Endothelial cell of umbilical vein (primary cell): ENCODE measurements around the gene HNRNPA1L2. TPM values are rescaled to one million over a fixed set of nuclear protein-coding genes. Genes with fewer than 3 reads are reported as not detected.

Source experiments
- BruUV-seq: library from RNA; stranded (reverse); fragments of 400-500 nt; replicated peaks from 2 replicates; lab custom pipeline; 2021; lab: Mats Ljungman, UMichigan
- CTCF ChIA-PET: fragments of 300-600, 350-600 bp; sonication (Branson Sonifier 250); formaldehyde crosslinking; loops from one replicate; lab custom pipeline; 2021; ENCODE audit warnings: antibody characterized with exemption, inconsistent platforms; lab: Charles Lee
- POLR2A ChIA-PET: fragments of 300-600, 350-600 bp; sonication (Branson Sonifier 250); formaldehyde crosslinking; loops from one replicate; lab custom pipeline; 2021; ENCODE audit warnings: antibody characterized with exemption, inconsistent platforms; lab: Charles Lee
- DNase-seq: peaks from one replicate; pipeline ENCODE4 v3.0.0-alpha.2; 2011; ENCODE audit warnings: low read depth, low spot score
- FAIRE-seq: peaks from 2 replicates; lab custom pipeline; 2011; peaks lifted over from hg19 to GRCh38; lab: Jason Lieb, UNC
- H2AFZ ChIP-seq: 2 replicates; pipeline ENCODE4 v1.6.0; 2012; ENCODE audit warnings: low read depth, low read length, control low read depth, inconsistent platforms
- H3K27ac ChIP-seq: 2 replicates; pipeline ENCODE4 v1.5.1; 2011; ENCODE audit warnings: low read depth, mild to moderate bottlenecking, control low read depth, low read length, moderate library complexity; ENCODE audit not compliant: insufficient read depth
- H3K27me3 ChIP-seq, 2 experiments: 2 replicates each; pipeline versions ENCODE4 v1.6.0 to v1.6.1; 2011; ENCODE audit warnings: low read length in 2 of 2, mixed read lengths in 1 of 2; ENCODE audit not compliant: control insufficient read depth in 2 of 2, insufficient read depth in 2 of 2
- H3K36me3 ChIP-seq, 2 experiments: 2 replicates in 1 of 2; 3 replicates in 1 of 2; pipeline ENCODE4 v1.5.1; 2011; ENCODE audit warnings: low read length in 2 of 2, mild to moderate bottlenecking in 1 of 2, moderate library complexity in 1 of 2; ENCODE audit not compliant: control insufficient read depth in 2 of 2, insufficient read depth in 2 of 2; ENCODE audit errors: extremely low read depth in 1 of 2
- H3K4me1 ChIP-seq: 3 replicates; pipeline ENCODE4 v1.5.1; 2011; ENCODE audit warnings: mild to moderate bottlenecking, low read length; ENCODE audit not compliant: control insufficient read depth, insufficient read depth; ENCODE audit errors: extremely low read depth
- H3K4me2 ChIP-seq: 2 replicates; pipeline ENCODE4 v1.6.1; 2011; ENCODE audit warnings: low read length, control low read depth, mixed read lengths; ENCODE audit not compliant: insufficient read depth
- H3K4me3 ChIP-seq, 3 experiments: fragments of 200-600 bp in 1 of 3; sonication (generic), shearing (Covaris generic) in 1 of 3; replicated peaks in 1 of 3; 2 replicates each; pipeline ENCODE4 v1.5.1; 2011 to 2016; ENCODE audit warnings: control low read depth in 3 of 3, low read length in 3 of 3, mild to moderate bottlenecking in 2 of 3, inconsistent platforms in 1 of 3, low read depth in 1 of 3, moderate library complexity in 1 of 3; ENCODE audit not compliant: insufficient read depth in 1 of 3
- H3K79me2 ChIP-seq: 2 replicates; pipeline ENCODE4 v1.6.0; 2012; ENCODE audit warnings: low read length, inconsistent platforms; ENCODE audit not compliant: control insufficient read depth, insufficient read depth
- H3K9ac ChIP-seq: replicated peaks from 2 replicates; pipeline ENCODE3; 2011; ENCODE audit warnings: low read length, control low read depth; ENCODE audit not compliant: insufficient read depth; ENCODE audit errors: extremely low read depth
- H3K9me1 ChIP-seq: replicated peaks from 3 replicates; pipeline ENCODE4 v1.6.0; 2011; ENCODE audit warnings: mild to moderate bottlenecking, low read length; ENCODE audit not compliant: control insufficient read depth, insufficient read depth; ENCODE audit errors: extremely low read depth
- H3K9me3 ChIP-seq: replicated peaks from 2 replicates; pipeline ENCODE4 v1.5.1; 2012; ENCODE audit warnings: low read length, inconsistent platforms; ENCODE audit not compliant: control insufficient read depth, insufficient read depth
- H4K20me1 ChIP-seq: replicated peaks from 2 replicates; pipeline ENCODE3; 2011; ENCODE audit warnings: mild to moderate bottlenecking, low read length; ENCODE audit not compliant: control insufficient read depth, insufficient read depth; ENCODE audit errors: extremely low read depth
- CTCF ChIP-seq, 2 donors: IDR thresholded peaks; 1 replicate in 1 of 2; 2 replicates in 1 of 2; pipeline ENCODE4 v1.5.1; 2011; ENCODE audit warnings: low read length in 2 of 2, mild to moderate bottlenecking in 2 of 2, moderate library complexity in 2 of 2, control low read depth in 1 of 2, inconsistent platforms in 1 of 2, low read depth in 1 of 2; ENCODE audit not compliant: insufficient read depth in 1 of 2; ENCODE audit errors: extremely low read depth in 1 of 2
- EZH2 ChIP-seq: IDR thresholded peaks from 2 replicates; pipeline ENCODE4 v1.6.1; 2012; ENCODE audit warnings: borderline replicate concordance, low read depth, mild to moderate bottlenecking, moderate library complexity, low read length, inconsistent platforms; ENCODE audit not compliant: severe bottlenecking
- FOS ChIP-seq: IDR thresholded peaks from 2 replicates; pipeline ENCODE4 v1.6.1; 2011; ENCODE audit warnings: mild to moderate bottlenecking, low read length, moderate library complexity, borderline replicate concordance; ENCODE audit not compliant: insufficient read depth
- GATA2 ChIP-seq: IDR thresholded peaks from 2 replicates; pipeline ENCODE4 v1.7.0; 2011; ENCODE audit warnings: low read depth, mild to moderate bottlenecking, moderate library complexity, mixed read lengths, low read length; ENCODE audit not compliant: insufficient read length, insufficient read depth
- JUN ChIP-seq: IDR thresholded peaks from 2 replicates; pipeline ENCODE4 v1.6.1; 2011; ENCODE audit warnings: borderline replicate concordance, low read depth; ENCODE audit not compliant: insufficient read length, insufficient read depth
- MAX ChIP-seq: IDR thresholded peaks from 2 replicates; pipeline ENCODE4 v1.6.1; 2011; ENCODE audit not compliant: insufficient read depth, insufficient read length
- MYC ChIP-seq: IDR thresholded peaks from one replicate; pipeline ENCODE4 v1.6.1; 2011; ENCODE audit warnings: mild to moderate bottlenecking, low read depth, low read length
- POLR2A ChIP-seq: IDR thresholded peaks from 2 replicates; pipeline ENCODE4 v1.6.1; 2012; ENCODE audit warnings: low read depth, mild to moderate bottlenecking, control low read depth, low read length
- POLR2AphosphoS5 ChIP-seq: IDR thresholded peaks from 2 replicates; pipeline ENCODE4 v1.6.1; 2012; ENCODE audit warnings: low read depth, mild to moderate bottlenecking, control low read depth, low read length, moderate library complexity; ENCODE audit not compliant: insufficient read depth
- dilution Hi-C: fragments of 300-500 bp; cut with MboI; formaldehyde crosslinking; loops from one replicate; pipeline ENCODE4 v1.15.0; 2019; ENCODE audit warnings: low sequenced_read_pairs; ENCODE audit not compliant: extremely low pct_ligation_motif_present
- intact Hi-C: fragments of 100-400 bp; cut with micrococcal nuclease; formaldehyde crosslinking; loops from one replicate; pipeline ENCODE4 v1.10.0; 2022
- polyA plus RNA-seq, 4 experiments: library from polyadenylated mRNA; depleted of rRNA in 3 of 4; stranded (reverse) in 3 of 4; unstranded in 1 of 4; fragments of >200 nt; gene quantifications; 2 replicates each; pipeline versions ENCODE4 v1.2.1 to v1.2.3, GENCODE V29; 2011 to 2012; ENCODE audit warnings: missing spikeins in 1 of 4
- total RNA-seq: library from RNA; stranded (reverse); gene quantifications from 2 replicates; pipeline ENCODE4 v1.2.3, GENCODE V29; 2021

Gene HNRNPA1L2
- total and polyA plus RNA-seq, 2 donors (not counting 3 experiments of a cell fraction or from before 2014, with no cell fraction given), result 5.4 to 11.7 TPM

- no TSS peak for BruUV-seq
- H2AFZ ChIP-seq, result no peak overlapping the region
- ChIA-PET POLR2A (interaction anchor here (2.2 kb wide), 1 partner anchor 37 kb away, joined by 14 read pairs; the partner anchor contains the start of gene SUGT1), CTCF (interaction anchor here (1.9 to 2.3 kb wide), 2 partner anchors 49 to 352 kb away, joined by 10 to 13 read pairs; no protein-coding TSS in a partner anchor)
- no peak overlapping the region for H3K4me2 ChIP-seq
- no peaks in the 10 kb centered on the region for H4K20me1 ChIP-seq
- H3K27me3 ChIP-seq, result no peaks in the 10 kb centered on the region
- no peak for TF ChIP-seq POLR2A
- TF ChIP-seq MAX, result no peak
- no peak for TF ChIP-seq POLR2AphosphoS5
- TF ChIP-seq CTCF (IDR thresholded peaks at IDR 0.05; ENCODE audit: extremely low read depth in 1 of 2, insufficient read depth in 1 of 2, low read depth in 1 of 2, low read length in 2 of 2), result no peak
- TF ChIP-seq FOS, result no peak
- TF ChIP-seq MYC, result no peak
- TF ChIP-seq GATA2, result no peak
- TF ChIP-seq JUN, result no peak
- no peak for TF ChIP-seq EZH2
- H3K79me2 ChIP-seq, result peaks cover 45% of the 10 kb centered on the region
- dilution Hi-C loops (no loop called here), intact Hi-C loops (loop anchor here (5.0 kb wide), 1 partner anchor 44 kb away; no protein-coding TSS in a partner anchor)
- no peak overlapping the region for H3K27ac ChIP-seq
- peaks cover 8% of the 10 kb centered on the region for H3K4me1 ChIP-seq
- H3K9me3 ChIP-seq, result no peaks in the 10 kb centered on the region
- FAIRE-seq, result no peak
- no peaks in the 10 kb centered on the region for H3K36me3 ChIP-seq
- no peak for DNase-seq
- H3K4me3 ChIP-seq, result no peak overlapping the region
- no peaks in the 10 kb centered on the region for H3K9me1 ChIP-seq
- H3K9ac ChIP-seq, result no peak overlapping the region
Measured at GRCh38 chr13:52615812-52616211, 26.4 kb upstream of the HNRNPA1L2 start.
